Brain microvascular endothelial cell (primary cell): ENCODE results near the gene OSBPL10.

ENCODE experiments used
- DNase-seq: peaks from one replicate; pipeline ENCODE4 v3.0.0-alpha.2; 2020
- H3K27ac ChIP-seq: fragments of 250-450 bp; sonication (Bioruptor Pico); 2 replicates; pipeline ENCODE4 v1.5.1; 2020; ENCODE audit warnings: mild to moderate bottlenecking, moderate library complexity
- H3K27me3 ChIP-seq: fragments of 250-450 bp; sonication (Bioruptor Pico); replicated peaks from 2 replicates; pipeline ENCODE4 v1.5.1; 2020; ENCODE audit warnings: mild to moderate bottlenecking
- H3K36me3 ChIP-seq: fragments of 250-450 bp; sonication (Bioruptor Pico); replicated peaks from 2 replicates; pipeline ENCODE4 v1.5.1; 2020; ENCODE audit warnings: mild to moderate bottlenecking
- H3K4me3 ChIP-seq: 2 replicates; pipeline ENCODE4 v1.5.1; 2011; ENCODE audit warnings: low read depth, mild to moderate bottlenecking, control low read depth, low read length, moderate library complexity
- in situ Hi-C: cut with HindIII; loops from 2 replicates; pipeline ENCODE4 v1.10.0; 2017; ENCODE audit warnings: low sequenced_read_pairs, low pct_ligation_motif_present
- TF ChIP-seq, protein P1 (sequence below): IDR thresholded peaks from 2 replicates; pipeline ENCODE4 v1.5.1; 2011; ENCODE audit warnings: low read depth, mild to moderate bottlenecking, moderate library complexity, low read length, control low read depth, inconsistent platforms; ENCODE audit errors: missing control alignments

OSBPL10 gene

DNA sequence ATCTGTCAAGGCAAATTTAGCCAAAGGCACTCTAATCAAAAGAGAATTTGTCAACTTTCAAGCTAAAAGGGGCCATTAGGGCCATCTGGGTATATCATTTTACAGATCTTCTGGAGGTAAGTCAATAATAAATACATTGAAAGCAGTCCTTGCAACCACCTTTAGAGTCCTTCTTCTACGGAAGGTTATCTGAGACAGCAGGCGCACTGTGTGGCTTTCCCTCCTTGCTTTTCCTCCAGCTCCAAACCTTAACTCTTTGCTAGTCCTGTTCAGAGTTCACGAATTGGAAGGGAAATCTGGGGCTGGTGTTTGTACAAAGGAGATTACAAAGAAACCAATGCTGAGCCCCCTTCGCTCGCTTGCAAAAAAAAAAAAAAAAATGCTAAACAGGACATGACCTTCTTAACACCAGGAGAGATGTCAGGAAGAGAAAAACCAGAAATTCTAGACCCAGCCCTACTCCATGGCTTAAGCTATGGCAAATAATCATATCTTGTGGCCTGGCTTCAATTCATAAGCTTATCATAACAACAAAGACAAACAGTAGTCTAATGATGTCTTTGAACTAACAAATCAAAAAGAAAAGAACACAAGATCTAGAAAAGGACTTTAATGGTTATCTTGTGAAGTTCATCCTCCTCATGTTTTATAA, 232.7 kb downstream of the OSBPL10 start:
- Histone ChIP-seq H3K27ac (no peak overlapping the region), H3K4me3 (no peak overlapping the region), H3K27me3 (no peaks in the 10 kb centered on the region), H3K36me3 (no peaks in the 10 kb centered on the region)
- in situ Hi-C loops, result no loop called here
- no peak for DNase-seq
- TF ChIP-seq, protein P1, sequence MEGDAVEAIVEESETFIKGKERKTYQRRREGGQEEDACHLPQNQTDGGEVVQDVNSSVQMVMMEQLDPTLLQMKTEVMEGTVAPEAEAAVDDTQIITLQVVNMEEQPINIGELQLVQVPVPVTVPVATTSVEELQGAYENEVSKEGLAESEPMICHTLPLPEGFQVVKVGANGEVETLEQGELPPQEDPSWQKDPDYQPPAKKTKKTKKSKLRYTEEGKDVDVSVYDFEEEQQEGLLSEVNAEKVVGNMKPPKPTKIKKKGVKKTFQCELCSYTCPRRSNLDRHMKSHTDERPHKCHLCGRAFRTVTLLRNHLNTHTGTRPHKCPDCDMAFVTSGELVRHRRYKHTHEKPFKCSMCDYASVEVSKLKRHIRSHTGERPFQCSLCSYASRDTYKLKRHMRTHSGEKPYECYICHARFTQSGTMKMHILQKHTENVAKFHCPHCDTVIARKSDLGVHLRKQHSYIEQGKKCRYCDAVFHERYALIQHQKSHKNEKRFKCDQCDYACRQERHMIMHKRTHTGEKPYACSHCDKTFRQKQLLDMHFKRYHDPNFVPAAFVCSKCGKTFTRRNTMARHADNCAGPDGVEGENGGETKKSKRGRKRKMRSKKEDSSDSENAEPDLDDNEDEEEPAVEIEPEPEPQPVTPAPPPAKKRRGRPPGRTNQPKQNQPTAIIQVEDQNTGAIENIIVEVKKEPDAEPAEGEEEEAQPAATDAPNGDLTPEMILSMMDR, result no peak

DNA sequence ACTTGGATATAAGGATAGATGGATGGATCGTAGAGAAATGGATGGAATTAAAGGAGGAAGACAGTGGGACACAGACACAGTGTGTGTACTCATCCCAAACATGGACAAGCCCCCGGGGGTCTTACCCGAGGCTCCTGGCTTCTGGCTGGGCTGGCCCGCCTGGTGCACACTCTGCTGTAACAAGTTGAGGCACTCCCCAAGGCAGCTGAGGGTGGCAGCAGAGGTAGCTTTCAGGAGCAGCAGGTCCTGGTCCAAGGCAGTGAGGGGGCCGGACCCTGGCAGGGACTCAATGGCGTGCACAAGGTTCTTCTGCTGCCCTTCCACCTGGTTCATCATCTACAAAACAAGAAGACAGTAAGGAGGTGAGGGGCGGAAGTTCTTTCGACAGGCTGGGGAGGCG, 233.3 kb downstream of the OSBPL10 start:
- no peaks in the 10 kb centered on the region for H3K36me3 ChIP-seq
- no peak for DNase-seq
- no peak overlapping the region for H3K4me3 ChIP-seq
- TF ChIP-seq, protein P1, result no peak
- in situ Hi-C loops, result no loop called here
- H3K27me3 ChIP-seq, result no peaks in the 10 kb centered on the region
- H3K27ac ChIP-seq, result no peak overlapping the region

DNA sequence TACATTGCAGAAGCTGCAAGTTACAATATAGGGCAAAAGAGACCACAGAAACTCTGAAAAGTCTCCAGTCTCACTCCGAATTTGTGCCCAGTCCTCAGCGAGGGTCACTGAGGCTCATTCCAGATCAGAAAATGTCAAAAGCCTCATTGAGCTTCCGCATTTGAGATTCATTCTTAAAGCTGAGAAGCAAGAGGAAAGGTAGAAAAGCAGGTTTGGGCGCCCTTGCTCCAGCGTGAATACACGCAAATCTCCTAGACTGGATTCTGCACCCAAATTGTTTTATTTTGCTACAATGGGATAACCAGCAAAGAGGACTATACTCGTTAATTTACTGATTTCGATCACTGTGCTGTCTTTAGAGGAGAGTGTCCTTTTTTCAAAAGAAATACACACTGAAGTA, 236.1 kb downstream of the OSBPL10 start:
- no peak for DNase-seq
- Histone ChIP-seq H3K27me3 (no peaks in the 10 kb centered on the region), H3K4me3 (no peak overlapping the region), H3K27ac (no peak overlapping the region), H3K36me3 (no peaks in the 10 kb centered on the region)
- TF ChIP-seq, protein P1, result no peak
- in situ Hi-C loops, result no loop called here

DNA sequence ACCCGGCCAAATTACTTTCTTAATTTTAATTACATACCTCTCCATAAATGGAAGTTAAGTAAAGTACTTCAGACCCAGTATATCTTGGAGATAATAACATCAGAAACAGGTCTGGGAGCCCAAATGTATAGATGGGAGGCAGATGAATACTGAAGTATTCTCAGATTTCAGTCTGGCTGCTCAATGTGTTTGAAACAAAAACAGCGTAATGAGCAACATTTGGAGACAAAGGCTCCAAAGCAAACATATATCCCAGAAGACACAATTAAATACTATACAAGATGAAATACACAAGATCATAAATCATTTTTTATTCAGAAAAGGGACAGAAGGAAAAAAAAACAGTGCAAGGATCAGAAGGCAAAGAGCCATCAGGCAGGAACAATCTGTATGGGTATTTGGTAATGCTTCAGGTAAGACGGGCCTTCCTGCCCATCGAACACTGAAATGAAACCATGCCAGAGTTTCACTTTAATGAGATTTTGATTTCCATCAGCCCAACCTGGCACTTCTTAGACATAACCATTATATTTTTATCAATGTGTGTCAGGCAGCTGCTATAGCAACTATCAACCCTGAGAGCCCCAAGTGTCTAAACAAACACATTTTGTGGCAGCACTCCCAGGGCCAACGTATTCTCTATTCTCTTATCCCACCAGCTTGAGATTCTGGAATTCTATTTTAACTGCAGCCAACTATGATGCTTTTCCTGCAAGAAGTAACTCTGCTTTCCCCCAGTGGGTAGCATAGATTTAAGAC, 237.6 kb downstream of the OSBPL10 start:
- Histone ChIP-seq H3K36me3 (no peaks in the 10 kb centered on the region), H3K4me3 (no peak overlapping the region), H3K27ac (no peak overlapping the region), H3K27me3 (no peaks in the 10 kb centered on the region)
- TF ChIP-seq, protein P1, result no peak
- peak; percentile 52 for DNase-seq
- in situ Hi-C loops, result no loop called here

DNA sequence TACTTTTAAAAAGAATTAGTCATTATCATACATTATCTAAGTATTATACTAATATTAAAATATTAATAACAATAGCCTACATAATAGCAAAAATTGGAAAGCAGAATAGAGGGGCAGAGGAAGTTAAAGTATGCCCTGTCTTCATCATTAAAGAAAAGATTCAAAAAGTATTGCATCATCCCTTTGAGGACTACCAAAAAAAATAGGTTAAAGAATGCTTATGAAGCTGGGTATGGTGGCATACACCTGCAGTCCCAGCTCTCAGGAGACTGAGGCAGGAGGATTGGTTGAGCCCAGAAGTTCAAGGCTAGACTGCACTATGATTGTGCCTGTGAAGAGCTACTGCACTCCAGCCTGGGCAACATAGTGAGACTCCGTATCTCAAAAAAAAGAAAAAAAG, 240.7 kb downstream of the OSBPL10 start:
- TF ChIP-seq, protein P1, result no peak
- no peaks in the 10 kb centered on the region for H3K27me3 ChIP-seq
- H3K4me3 ChIP-seq, result no peak overlapping the region
- in situ Hi-C loops, result no loop called here
- H3K27ac ChIP-seq, result no peak overlapping the region
- H3K36me3 ChIP-seq, result no peaks in the 10 kb centered on the region
- no peak for DNase-seq
